ENCODE data around the gene FICD. TPM values are rescaled to one million over a fixed set of nuclear protein-coding genes. Genes with fewer than 3 reads are reported as not detected.

FICD gene
- total and polyA plus RNA-seq, 2 of the 13 experiments (the other 11 are each of a cell fraction or from before 2014, with no cell fraction given): 0.99 to 3.0 TPM

DNA sequence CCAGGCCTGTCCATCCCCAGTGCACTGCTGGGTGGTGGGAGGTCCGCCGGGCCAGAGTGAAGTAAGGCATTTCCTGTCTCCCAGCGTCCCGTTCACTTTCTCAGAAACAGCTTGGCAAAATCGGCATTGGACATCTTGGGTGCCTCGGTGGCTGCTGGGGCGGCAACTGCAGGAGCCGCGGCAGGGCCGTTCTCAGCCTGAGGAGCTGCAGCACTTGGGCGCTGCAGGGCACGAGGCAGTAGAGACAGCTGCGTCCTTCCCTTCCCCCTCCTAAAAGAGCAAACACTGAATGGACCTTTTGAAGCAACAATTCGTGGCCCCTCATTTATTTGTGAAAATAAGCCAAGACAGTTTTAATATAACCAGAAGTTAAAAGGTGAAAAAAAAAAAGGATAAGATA, 8.3 kb downstream of the FICD start:
- H4K20me1 ChIP-seq (ENCODE audit: insufficient read depth, low read length): no peaks in the 10 kb centered on the region; the same call in 1 of the 2 replicates
- in situ Hi-C loops (cut with HindIII; ENCODE audit: extremely low pct_ligation_motif_present, low pct_unique_long_range_greater_than_20kb) (no loop called here), intact Hi-C loops (cut with micrococcal nuclease; ENCODE audit: unreplicated experiment) (no loop called here)
- TF ChIP-seq ZNF839 (CRISPR knock-in tag; IDR thresholded peaks at IDR 0.05; ENCODE audit: borderline replicate concordance) (no peak), XRCC5 (optimal IDR thresholded peaks at IDR 0.05; ENCODE audit: low read length) (no peak), ZNF510 (CRISPR knock-in tag; IDR thresholded peaks at IDR 0.05; ENCODE audit: low read depth) (no peak), ZNF230 (CRISPR knock-in tag; IDR thresholded peaks at IDR 0.05) (no peak), MYC (CRISPR knock-in tag; IDR thresholded peaks at IDR 0.05; ENCODE audit: borderline replicate concordance) (no peak), GZF1 (CRISPR knock-in tag; IDR thresholded peaks at IDR 0.05) (no peak), ZNF546 (CRISPR knock-in tag; conservative IDR thresholded peaks at IDR 0.05) (no peak), CEBPG (CRISPR knock-in tag; IDR thresholded peaks at IDR 0.05) (no peak), TBP (CRISPR knock-in tag; IDR thresholded peaks at IDR 0.05) (no peak), ZNF367 (CRISPR knock-in tag; IDR thresholded peaks at IDR 0.05; ENCODE audit: borderline replicate concordance) (no peak), NCOA2 (CRISPR knock-in tag; IDR thresholded peaks at IDR 0.05) (no peak), ZNF235 (CRISPR knock-in tag; IDR thresholded peaks at IDR 0.05; ENCODE audit: borderline replicate concordance) (no peak), ZNF781 (CRISPR knock-in tag; IDR thresholded peaks at IDR 0.05; ENCODE audit: borderline replicate concordance, not compliant biosample characterization) (no peak), SSRP1 (CRISPR knock-in tag; IDR thresholded peaks at IDR 0.05) (no peak), KDM5B (CRISPR knock-in tag; IDR thresholded peaks at IDR 0.05; ENCODE audit: borderline replicate concordance) (no peak)
- TF ChIP-seq, protein P1, sequence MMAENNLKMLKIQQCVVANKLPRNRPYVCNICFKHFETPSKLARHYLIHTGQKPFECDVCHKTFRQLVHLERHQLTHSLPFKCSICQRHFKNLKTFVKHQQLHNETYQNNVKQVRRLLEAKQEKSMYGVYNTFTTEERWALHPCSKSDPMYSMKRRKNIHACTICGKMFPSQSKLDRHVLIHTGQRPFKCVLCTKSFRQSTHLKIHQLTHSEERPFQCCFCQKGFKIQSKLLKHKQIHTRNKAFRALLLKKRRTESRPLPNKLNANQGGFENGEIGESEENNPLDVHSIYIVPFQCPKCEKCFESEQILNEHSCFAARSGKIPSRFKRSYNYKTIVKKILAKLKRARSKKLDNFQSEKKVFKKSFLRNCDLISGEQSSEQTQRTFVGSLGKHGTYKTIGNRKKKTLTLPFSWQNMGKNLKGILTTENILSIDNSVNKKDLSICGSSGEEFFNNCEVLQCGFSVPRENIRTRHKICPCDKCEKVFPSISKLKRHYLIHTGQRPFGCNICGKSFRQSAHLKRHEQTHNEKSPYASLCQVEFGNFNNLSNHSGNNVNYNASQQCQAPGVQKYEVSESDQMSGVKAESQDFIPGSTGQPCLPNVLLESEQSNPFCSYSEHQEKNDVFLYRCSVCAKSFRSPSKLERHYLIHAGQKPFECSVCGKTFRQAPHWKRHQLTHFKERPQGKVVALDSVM (CRISPR knock-in tag; IDR thresholded peaks at IDR 0.05): no peak
- CTCF ChIA-PET (ENCODE audit: low intra/inter-chr PET ratio, low total read pairs): no interaction called here
- POLR2A ChIA-PET: no interaction called here
- no peak overlapping the region for H3K4me2 ChIP-seq (ENCODE audit: low read depth, low read length)
- H3K9me3 ChIP-seq (ENCODE audit: low read length): no peaks in the 10 kb centered on the region
- H3K4me1 ChIP-seq (ENCODE audit: insufficient read depth, low read length): no peaks in the 10 kb centered on the region
- H3K79me2 ChIP-seq (ENCODE audit: insufficient read depth, low read length): no peaks in the 10 kb centered on the region
- WGBS (ENCODE audit: low lambda C conversion rate): 96% methylated on average over 14 of the region's 14 CpGs
- ATAC-seq (no peak), DNase-seq (ENCODE audit: low spot score) (no peak), FAIRE-seq (no peak)
- BruUV-seq (replicated peaks): no TSS peak
- peaks cover 61 to 93% of the 10 kb centered on the region in 2 experiments for H3K36me3 ChIP-seq (replicated peaks in 1 of 2; ENCODE audit: control insufficient read depth in 1 of 2, insufficient read depth in 2 of 2, low read length in 2 of 2)
- H3K4me3 ChIP-seq (replicated peaks in 1 of 3; ENCODE audit: insufficient read depth in 1 of 3, low read depth in 2 of 3, low read length in 3 of 3): no peak overlapping the region
- no peaks in the 10 kb centered on the region for H3K27me3 ChIP-seq (ENCODE audit: control insufficient read depth in 1 of 2, insufficient read depth in 2 of 2, low read length in 2 of 2)
- no peak overlapping the region for H2AFZ ChIP-seq (ENCODE audit: low read length)
- H3K9ac ChIP-seq (ENCODE audit: insufficient read depth, low read depth, low read length): no peak overlapping the region
- H3K27ac ChIP-seq (ENCODE audit: extremely low read length, insufficient read depth, low read length): no peak overlapping the region

Data from HepG2 (cell line).